HEK293 (cell line): ENCODE data around the gene SLC25A17.

ENCODE experiments used
- CTCF ChIA-PET: fragments of 350-600 bp; formaldehyde crosslinking; extraction: SDS; loops from one replicate; lab custom pipeline; 2021; ENCODE audit warnings: antibody characterized with exemption; lab: Yijun Ruan, JAX
- POLR2A ChIA-PET: fragments of 300-600 bp; formaldehyde crosslinking; extraction: SDS; loops from one replicate; lab custom pipeline; 2020; ENCODE audit warnings: antibody characterized with exemption, inconsistent platforms; lab: Yijun Ruan, JAX
- H3K27ac ChIP-seq: fragments of 200-500 bp; sonication (Bioruptor generic); 2 replicates; pipeline ENCODE4 v1.5.1; 2014; ENCODE audit warnings: low read depth, low read length, control low read depth, inconsistent platforms; ENCODE audit errors: extremely low read depth
- H3K36me3 ChIP-seq, 2 experiments: fragments of 200-500 bp in 1 of 2; sonication (Bioruptor generic) in 1 of 2; 1 replicate in 1 of 2; 2 replicates in 1 of 2; pipeline ENCODE4 v1.5.1; 2014 to 2017; ENCODE audit warnings: inconsistent platforms in 2 of 2, low read length in 2 of 2; ENCODE audit not compliant: control insufficient read depth in 2 of 2, insufficient read depth in 1 of 2
- H3K4me1 ChIP-seq: fragments of 200-500 bp; sonication (Bioruptor generic); 2 replicates; pipeline ENCODE4 v1.5.1; 2014; ENCODE audit warnings: mild to moderate bottlenecking, low read length, inconsistent platforms; ENCODE audit not compliant: control insufficient read depth, insufficient read depth
- H3K4me3 ChIP-seq: 2 replicates; pipeline ENCODE4 v1.5.1; 2011; ENCODE audit warnings: low read depth, mild to moderate bottlenecking, control low read depth, low read length, moderate library complexity
- H3K9me3 ChIP-seq: fragments of 200-500 bp; sonication (Bioruptor generic); 2 replicates; pipeline ENCODE4 v1.5.1; 2014; ENCODE audit warnings: low read depth, low read length, inconsistent platforms; ENCODE audit not compliant: control insufficient read depth, insufficient read depth
- EGR2 ChIP-seq: fragments of 450-650 bp; formaldehyde crosslinking; IDR thresholded peaks from 2 replicates; pipeline ENCODE4 v1.5.1; 2016; ENCODE audit warnings: low read depth, missing biosample characterization, missing genetic modification characterization
- GLIS2 ChIP-seq: fragments of 450-650 bp; formaldehyde crosslinking; IDR thresholded peaks from 2 replicates; pipeline ENCODE4 v1.5.1; 2016; ENCODE audit warnings: missing biosample characterization, missing genetic modification characterization
- HOXC10 ChIP-seq: sonication (generic); formaldehyde crosslinking; IDR thresholded peaks from 2 replicates; pipeline ENCODE4 v1.8.1; 2023; ENCODE audit warnings: mild to moderate bottlenecking, missing genetic modification reagents
- HOXD13 ChIP-seq: sonication (generic); formaldehyde crosslinking; IDR thresholded peaks from 2 replicates; pipeline ENCODE4 v1.8.0; 2022; ENCODE audit warnings: missing genetic modification reagents, borderline replicate concordance
- KLF10 ChIP-seq: fragments of 450-650 bp; IDR thresholded peaks from 2 replicates; pipeline ENCODE4 v1.5.1; 2018; ENCODE audit warnings: missing biosample characterization, mild to moderate bottlenecking, missing genetic modification characterization
- KLF7 ChIP-seq: fragments of 450-650 bp; formaldehyde crosslinking; IDR thresholded peaks from 2 replicates; pipeline ENCODE4 v1.5.1; 2016; ENCODE audit warnings: missing biosample characterization, missing genetic modification characterization, borderline replicate concordance
- MYNN ChIP-seq: fragments of 450-650 bp; formaldehyde crosslinking; IDR thresholded peaks from 2 replicates; pipeline ENCODE4 v1.5.1; 2016; ENCODE audit warnings: missing biosample characterization, missing genetic modification characterization, borderline replicate concordance
- PRDM1 ChIP-seq: fragments of 450-650 bp; formaldehyde crosslinking; IDR thresholded peaks from 2 replicates; pipeline ENCODE4; 2016; ENCODE audit warnings: missing biosample characterization, missing genetic modification characterization
- REST ChIP-seq: fragments of 450-650 bp; formaldehyde crosslinking; IDR thresholded peaks from 2 replicates; pipeline ENCODE4 v1.5.1; 2016; ENCODE audit warnings: missing biosample characterization, missing genetic modification characterization
- SP7 ChIP-seq: fragments of 450-650 bp; formaldehyde crosslinking; IDR thresholded peaks from 2 replicates; pipeline ENCODE4 v1.5.1; 2016; ENCODE audit warnings: missing biosample characterization, missing genetic modification characterization
- TCF7L2 ChIP-seq: IDR thresholded peaks from 2 replicates; pipeline ENCODE4 v1.6.1; 2011; ENCODE audit warnings: low read depth, mild to moderate bottlenecking, inconsistent platforms, low read length, moderate library complexity, borderline replicate concordance
- ZEB2 ChIP-seq: fragments of 450-650 bp; formaldehyde crosslinking; IDR thresholded peaks from 2 replicates; pipeline ENCODE4 v1.5.1; 2016; ENCODE audit warnings: missing biosample characterization, missing genetic modification characterization
- ZFP69B ChIP-seq: fragments of 450-650 bp; formaldehyde crosslinking; IDR thresholded peaks from 2 replicates; pipeline ENCODE4 v1.5.1; 2016; ENCODE audit warnings: missing biosample characterization, missing genetic modification characterization
- ZNF138 ChIP-seq: fragments of 450-650 bp; formaldehyde crosslinking; IDR thresholded peaks from 2 replicates; pipeline ENCODE4 v1.5.1; 2016; ENCODE audit warnings: missing biosample characterization, missing genetic modification characterization, borderline replicate concordance
- ZNF214 ChIP-seq: fragments of 450-650 bp; formaldehyde crosslinking; IDR thresholded peaks from 2 replicates; pipeline ENCODE4 v1.5.1; 2017; ENCODE audit warnings: missing biosample characterization, mild to moderate bottlenecking, missing genetic modification characterization, borderline replicate concordance
- ZNF404 ChIP-seq: fragments of 450-650 bp; formaldehyde crosslinking; IDR thresholded peaks from 2 replicates; pipeline ENCODE4 v1.5.1; 2017; ENCODE audit warnings: missing biosample characterization, missing genetic modification characterization
- ZNF48 ChIP-seq: fragments of 450-650 bp; formaldehyde crosslinking; IDR thresholded peaks from 2 replicates; pipeline ENCODE4 v1.5.1; 2016; ENCODE audit warnings: missing biosample characterization, missing genetic modification characterization
- ZNF544 ChIP-seq: fragments of 450-650 bp; formaldehyde crosslinking; IDR thresholded peaks from 2 replicates; pipeline ENCODE4 v1.5.0; 2017; ENCODE audit warnings: missing biosample characterization, missing genetic modification characterization
- ZNF561 ChIP-seq: fragments of 450-650 bp; IDR thresholded peaks from 2 replicates; pipeline ENCODE4 v1.5.1; 2018; ENCODE audit warnings: missing biosample characterization, missing genetic modification characterization, borderline replicate concordance
- ZNF596 ChIP-seq: fragments of 450-650 bp; IDR thresholded peaks from 2 replicates; pipeline ENCODE4 v1.5.0; 2018; ENCODE audit warnings: missing biosample characterization, mild to moderate bottlenecking, missing genetic modification characterization, moderate library complexity
- ZNF623 ChIP-seq: fragments of 450-650 bp; formaldehyde crosslinking; IDR thresholded peaks from 2 replicates; pipeline ENCODE4 v1.5.1; 2016; ENCODE audit warnings: missing biosample characterization, missing genetic modification characterization
- ZNF629 ChIP-seq: fragments of 450-650 bp; formaldehyde crosslinking; IDR thresholded peaks from 2 replicates; pipeline ENCODE4 v1.5.1; 2017; ENCODE audit warnings: missing biosample characterization, missing genetic modification characterization
- ZNF639 ChIP-seq: fragments of 450-650 bp; formaldehyde crosslinking; IDR thresholded peaks from 2 replicates; pipeline ENCODE4 v1.5.1; 2016; ENCODE audit warnings: missing biosample characterization, missing genetic modification characterization
- ZNF692 ChIP-seq: fragments of 450-650 bp; formaldehyde crosslinking; IDR thresholded peaks from 2 replicates; pipeline ENCODE4 v1.5.1; 2016; ENCODE audit warnings: missing biosample characterization, missing genetic modification characterization
- ZNF792 ChIP-seq: fragments of 450-650 bp; formaldehyde crosslinking; IDR thresholded peaks from 2 replicates; pipeline ENCODE4 v1.5.1; 2016; ENCODE audit warnings: missing biosample characterization, missing genetic modification characterization
- ZXDB ChIP-seq: fragments of 450-650 bp; formaldehyde crosslinking; IDR thresholded peaks from 2 replicates; pipeline ENCODE4 v1.5.1; 2016; ENCODE audit warnings: missing biosample characterization, missing genetic modification characterization
- TF ChIP-seq, protein P1 (sequence below): fragments of 450-650 bp; formaldehyde crosslinking; IDR thresholded peaks from 2 replicates; pipeline ENCODE4 v1.5.1; 2016; ENCODE audit warnings: missing biosample characterization, missing genetic modification characterization
- TF ChIP-seq, protein P2 (sequence below): sonication (generic); formaldehyde crosslinking; IDR thresholded peaks from 2 replicates; pipeline ENCODE4 v1.8.1; 2022; ENCODE audit warnings: mild to moderate bottlenecking, moderate library complexity, missing genetic modification reagents

SLC25A17 gene

GRCh38 chr22:40729284-40729683 lies 89.9 kb downstream of the SLC25A17 start (continued):
- TF ChIP-seq REST (tag by site-specific recombination) (no peak), ZFP69B (tag by site-specific recombination) (no peak), ZNF623 (tag by site-specific recombination) (no peak), ZNF214 (no peak), TCF7L2 (0 out of 2 replicates have a peak, but pooled peaks have one; percentile 8), HOXC10 (no peak), ZNF596 (no peak), ZNF692 (tag by site-specific recombination) (peak; percentile 75; the same call in 1 of the 2 replicates), ZNF561 (tag by site-specific recombination) (no peak)
- TF ChIP-seq, all 188 proteins: peak for 4

- Histone ChIP-seq H3K4me1 (peaks cover 16% of the 10 kb centered on the region), H3K4me3 (no peak overlapping the region), H3K9me3 (no peaks in the 10 kb centered on the region), H3K36me3 (no peaks in the 10 kb centered on the region), H3K27ac (peak overlapping the region; percentile 60)
- ChIA-PET CTCF (interaction anchor here (0.6 to 1.9 kb wide), 6 partner anchors 18 to 460 kb away, joined by 4 to 11 read pairs (median 4); no protein-coding TSS in a partner anchor), POLR2A (interaction anchor here (1.1 kb wide), 1 partner anchor 14 kb away, joined by 4 read pairs; no protein-coding TSS in a partner anchor)
- TF ChIP-seq, protein P1, sequence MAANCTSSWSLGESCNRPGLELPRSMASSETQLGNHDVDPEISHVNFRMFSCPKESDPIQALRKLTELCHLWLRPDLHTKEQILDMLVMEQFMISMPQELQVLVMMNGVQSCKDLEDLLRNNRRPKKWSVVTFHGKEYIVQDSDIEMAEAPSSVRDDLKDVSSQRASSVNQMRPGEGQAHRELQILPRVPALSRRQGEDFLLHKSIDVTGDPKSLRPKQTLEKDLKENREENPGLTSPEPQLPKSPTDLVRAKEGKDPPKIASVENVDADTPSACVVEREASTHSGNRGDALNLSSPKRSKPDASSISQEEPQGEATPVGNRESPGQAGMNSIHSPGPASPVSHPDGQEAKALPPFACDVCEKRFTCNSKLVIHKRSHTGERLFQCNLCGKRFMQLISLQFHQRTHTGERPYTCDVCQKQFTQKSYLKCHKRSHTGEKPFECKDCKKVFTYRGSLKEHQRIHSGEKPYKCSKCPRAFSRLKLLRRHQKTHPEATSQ = no peak
- TF ChIP-seq ZNF404 (no peak), HOXC10 (no peak), EGR2 (tag by site-specific recombination) (no peak), GLIS2 (tag by site-specific recombination) (no peak), SP7 (tag by site-specific recombination) (no peak), ZNF48 (tag by site-specific recombination) (no peak), ZNF692 (tag by site-specific recombination) (no peak), ZNF138 (tag by site-specific recombination) (no peak), PRDM1 (tag by site-specific recombination) (no peak), ZNF639 (no peak), ZNF792 (tag by site-specific recombination) (no peak), KLF10 (tag by site-specific recombination) (no peak), ZEB2 (peak; percentile 52), KLF7 (0 out of 2 replicates have a peak, but pooled peaks have one; percentile 52), ZNF544 (tag by site-specific recombination) (no peak), ZNF629 (tag by site-specific recombination) (no peak), MYNN (tag by site-specific recombination) (no peak), ZXDB (tag by site-specific recombination) (0 out of 2 replicates have a peak, but pooled peaks have one; percentile 18), HOXD13 (CRISPR knock-in tag) (no peak)
- TF ChIP-seq, protein P2, sequence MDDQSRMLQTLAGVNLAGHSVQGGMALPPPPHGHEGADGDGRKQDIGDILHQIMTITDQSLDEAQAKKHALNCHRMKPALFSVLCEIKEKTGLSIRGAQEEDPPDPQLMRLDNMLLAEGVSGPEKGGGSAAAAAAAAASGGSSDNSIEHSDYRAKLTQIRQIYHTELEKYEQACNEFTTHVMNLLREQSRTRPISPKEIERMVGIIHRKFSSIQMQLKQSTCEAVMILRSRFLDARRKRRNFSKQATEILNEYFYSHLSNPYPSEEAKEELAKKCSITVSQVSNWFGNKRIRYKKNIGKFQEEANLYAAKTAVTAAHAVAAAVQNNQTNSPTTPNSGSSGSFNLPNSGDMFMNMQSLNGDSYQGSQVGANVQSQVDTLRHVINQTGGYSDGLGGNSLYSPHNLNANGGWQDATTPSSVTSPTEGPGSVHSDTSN (CRISPR knock-in tag) = no peak
Observed at GRCh38 chr22:40728731-40729189, 90.4 kb downstream of the SLC25A17 start.
